Osteocyte (in vitro differentiated cells): ENCODE results near the gene SORD. TPM values are rescaled to one million over a fixed set of nuclear protein-coding genes. Genes with fewer than 3 reads are reported as not detected.
"Not testable (repeated sequence)": the region's sequence is repeated elsewhere in the genome, so short reads cannot be mapped to it uniquely, and the experiment has no call there.

Source experiments
- DNase-seq: peaks from one replicate; pipeline ENCODE4 v3.0.0; 2021; ENCODE audit warnings: mixed read lengths; ENCODE audit not compliant: unreplicated experiment; ENCODE audit errors: extremely low spot score
- H3K27ac Mint-ChIP-seq: one replicate; pipeline ENCODE4 v1.8.0; 2021; ENCODE audit warnings: mild to moderate bottlenecking, mixed read lengths; ENCODE audit not compliant: unreplicated experiment
- H3K27me3 Mint-ChIP-seq: one replicate; pipeline ENCODE4 v1.8.0; 2021; ENCODE audit warnings: mixed read lengths; ENCODE audit not compliant: unreplicated experiment
- H3K36me3 Mint-ChIP-seq: one replicate; pipeline ENCODE4 v1.8.0; 2021; ENCODE audit warnings: mixed read lengths; ENCODE audit not compliant: unreplicated experiment
- H3K4me1 Mint-ChIP-seq: one replicate; pipeline ENCODE4 v1.8.0; 2021; ENCODE audit warnings: mixed read lengths; ENCODE audit not compliant: unreplicated experiment
- H3K4me3 Mint-ChIP-seq: one replicate; pipeline ENCODE4 v1.8.0; 2021; ENCODE audit warnings: mild to moderate bottlenecking, moderate library complexity, mixed read lengths; ENCODE audit not compliant: unreplicated experiment
- H3K9me3 Mint-ChIP-seq: one replicate; pipeline ENCODE4 v1.8.0; 2021; ENCODE audit warnings: mixed read lengths; ENCODE audit not compliant: unreplicated experiment
- total RNA-seq: library from RNA; stranded (reverse); gene quantifications from 2 replicates; pipeline ENCODE4 v1.2.1, GENCODE V29; 2021
- TF ChIP-seq, protein P1 (sequence below): fragments of 200-600 bp; sonication (generic); IDR thresholded peaks from 2 replicates; pipeline ENCODE4 v1.5.0; 2021; ENCODE audit warnings: antibody characterized with exemption, mild to moderate bottlenecking, moderate library complexity

The SORD gene
- total RNA-seq, 1 donor from 2014 or later: 9.8 TPM

DNA sequence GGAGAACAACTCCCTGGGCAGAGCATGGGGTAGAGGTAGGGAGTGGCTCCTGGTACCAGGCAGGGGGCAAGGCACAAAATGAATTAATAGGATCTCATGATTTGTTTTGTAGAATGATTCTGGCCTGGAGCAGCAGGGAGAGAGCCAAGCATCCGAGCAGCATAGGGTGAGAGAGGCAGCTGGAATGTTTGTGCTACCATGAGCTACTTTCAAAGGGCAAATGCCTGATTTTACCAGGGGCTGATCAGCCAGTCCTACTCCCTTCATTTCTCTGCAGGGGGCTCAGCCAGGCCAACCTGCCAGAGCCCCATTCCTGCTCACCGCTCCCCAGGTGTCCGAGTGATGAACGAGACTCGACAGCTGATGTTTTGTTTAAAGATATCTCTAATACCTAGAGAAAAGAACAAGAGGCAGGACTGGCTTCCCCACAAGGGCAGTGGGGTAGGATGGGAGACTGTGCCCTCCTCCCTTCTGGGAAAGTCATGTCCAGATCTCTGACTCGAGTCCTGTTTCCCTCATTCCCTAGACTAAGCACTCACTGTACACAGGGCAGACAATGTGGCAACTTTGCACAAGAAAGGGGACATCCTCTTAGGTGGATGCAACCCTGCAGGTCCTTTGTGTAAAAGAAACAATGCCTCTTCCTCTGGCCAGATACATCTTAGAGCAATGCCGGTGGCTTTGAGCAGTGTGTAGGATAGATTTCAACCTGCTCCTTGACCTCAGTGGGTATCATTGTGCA lies 78.1 kb downstream of the SORD start:
- DNase-seq: no peak
- TF ChIP-seq, protein P1, sequence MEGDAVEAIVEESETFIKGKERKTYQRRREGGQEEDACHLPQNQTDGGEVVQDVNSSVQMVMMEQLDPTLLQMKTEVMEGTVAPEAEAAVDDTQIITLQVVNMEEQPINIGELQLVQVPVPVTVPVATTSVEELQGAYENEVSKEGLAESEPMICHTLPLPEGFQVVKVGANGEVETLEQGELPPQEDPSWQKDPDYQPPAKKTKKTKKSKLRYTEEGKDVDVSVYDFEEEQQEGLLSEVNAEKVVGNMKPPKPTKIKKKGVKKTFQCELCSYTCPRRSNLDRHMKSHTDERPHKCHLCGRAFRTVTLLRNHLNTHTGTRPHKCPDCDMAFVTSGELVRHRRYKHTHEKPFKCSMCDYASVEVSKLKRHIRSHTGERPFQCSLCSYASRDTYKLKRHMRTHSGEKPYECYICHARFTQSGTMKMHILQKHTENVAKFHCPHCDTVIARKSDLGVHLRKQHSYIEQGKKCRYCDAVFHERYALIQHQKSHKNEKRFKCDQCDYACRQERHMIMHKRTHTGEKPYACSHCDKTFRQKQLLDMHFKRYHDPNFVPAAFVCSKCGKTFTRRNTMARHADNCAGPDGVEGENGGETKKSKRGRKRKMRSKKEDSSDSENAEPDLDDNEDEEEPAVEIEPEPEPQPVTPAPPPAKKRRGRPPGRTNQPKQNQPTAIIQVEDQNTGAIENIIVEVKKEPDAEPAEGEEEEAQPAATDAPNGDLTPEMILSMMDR: no peak
- no peak overlapping the region for H3K27ac Mint-ChIP-seq
- H3K9me3 Mint-ChIP-seq: no peaks in the 10 kb centered on the region
- H3K4me3 Mint-ChIP-seq: no peak overlapping the region
- no peaks in the 10 kb centered on the region for H3K4me1 Mint-ChIP-seq
- H3K27me3 Mint-ChIP-seq: peaks cover 21% of the 10 kb centered on the region
- no peaks in the 10 kb centered on the region for H3K36me3 Mint-ChIP-seq

DNA sequence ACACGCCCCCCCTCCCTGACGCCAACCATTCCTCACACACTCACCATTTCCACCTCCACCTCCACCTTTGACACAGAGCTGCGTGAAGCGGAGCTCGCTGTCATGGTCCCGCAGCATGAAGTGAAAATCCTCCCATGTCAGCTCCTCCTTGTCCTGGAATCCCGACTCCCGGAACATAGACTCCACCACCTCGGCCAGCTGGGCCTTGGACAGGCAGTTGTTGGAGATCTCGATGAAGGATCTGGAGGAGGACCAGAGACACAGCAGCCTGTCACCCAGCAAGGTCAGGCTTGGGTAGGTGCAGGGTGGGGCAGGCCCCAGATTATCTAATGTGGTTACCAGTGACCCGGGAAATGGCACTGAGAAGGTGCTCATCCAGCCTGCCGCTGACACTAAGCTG lies 78.8 kb downstream of the SORD start:
- no peaks in the 10 kb centered on the region for H3K4me1 Mint-ChIP-seq
- no peak overlapping the region for H3K27ac Mint-ChIP-seq
- no peaks in the 10 kb centered on the region for H3K36me3 Mint-ChIP-seq
- no peak for DNase-seq
- H3K27me3 Mint-ChIP-seq: peaks cover 19% of the 10 kb centered on the region
- H3K9me3 Mint-ChIP-seq: no peaks in the 10 kb centered on the region
- H3K4me3 Mint-ChIP-seq: no peak overlapping the region
- TF ChIP-seq, protein P1: no peak

DNA sequence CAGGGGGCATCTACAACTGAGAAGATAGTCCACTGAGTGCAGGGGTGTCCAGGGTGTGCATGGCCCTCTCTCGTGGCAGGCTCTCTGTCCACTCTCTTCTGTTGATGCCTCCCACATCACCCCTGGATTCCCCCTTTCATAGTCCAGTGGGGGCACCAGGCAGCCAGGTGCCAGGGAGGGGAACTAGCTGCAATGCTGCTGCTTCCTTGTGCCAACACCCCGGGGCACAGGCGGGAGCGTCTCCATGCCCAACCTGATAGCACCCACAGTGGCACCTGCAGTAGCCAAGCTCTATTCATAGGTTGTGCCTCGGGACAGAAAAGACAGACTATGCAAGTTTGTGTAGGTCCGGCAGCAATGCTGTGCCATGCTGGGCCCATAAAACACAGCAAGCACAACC lies 79.2 kb downstream of the SORD start:
- no peak for DNase-seq
- Mint-ChIP-seq H3K27me3 (peaks cover 18% of the 10 kb centered on the region), H3K4me3 (no peak overlapping the region), H3K4me1 (no peaks in the 10 kb centered on the region), H3K27ac (no peak overlapping the region), H3K36me3 (no peaks in the 10 kb centered on the region), H3K9me3 (no peaks in the 10 kb centered on the region)
- TF ChIP-seq, protein P1: no peak

DNA sequence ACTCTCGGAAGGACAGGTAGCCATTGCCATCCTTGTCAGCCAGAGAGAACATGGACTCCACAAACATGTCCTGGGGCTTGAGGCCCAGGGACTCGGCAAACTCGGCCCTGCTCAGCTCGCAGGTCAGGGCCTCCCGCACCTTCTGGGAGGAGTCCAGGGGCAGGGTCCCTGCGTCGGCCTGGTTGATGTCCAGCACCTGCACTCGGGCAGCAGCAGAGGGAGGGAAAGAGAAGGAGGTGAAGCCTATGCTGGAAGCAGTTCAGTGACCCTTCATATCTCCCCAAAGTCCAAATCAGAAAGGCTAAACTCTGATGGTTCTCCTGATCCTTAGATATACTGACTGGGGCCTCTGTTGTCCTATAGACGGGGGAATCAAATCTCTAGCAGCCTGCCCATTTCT lies 81.2 kb downstream of the SORD start:
- not testable (repeated sequence) for DNase-seq, H3K36me3 Mint-ChIP-seq, H3K4me3 Mint-ChIP-seq, H3K9me3 Mint-ChIP-seq, H3K27ac Mint-ChIP-seq, H3K4me1 Mint-ChIP-seq
- peaks cover 18% of the 10 kb centered on the region for H3K27me3 Mint-ChIP-seq

DNA sequence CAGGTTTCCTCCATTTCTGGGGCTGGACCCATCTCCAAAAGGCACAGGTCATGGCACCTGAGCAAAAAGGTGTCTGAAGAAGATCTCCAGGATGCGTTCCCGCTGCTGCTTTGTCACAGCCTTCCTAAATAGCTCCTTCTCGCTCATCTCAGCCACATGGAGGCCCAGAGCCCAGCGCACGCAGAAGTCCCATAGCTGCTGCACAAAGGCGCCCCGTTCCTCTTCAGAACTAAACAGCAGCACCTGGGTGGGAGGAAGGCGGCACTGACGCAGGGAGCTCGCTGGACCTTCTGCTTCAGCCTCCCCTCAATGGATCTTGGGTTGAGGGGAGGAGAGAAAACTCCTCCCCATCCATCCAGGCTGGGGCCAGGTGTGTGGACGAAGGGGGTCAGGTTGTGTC lies 82.6 kb downstream of the SORD start:
- Mint-ChIP-seq H3K27ac (no peak overlapping the region), H3K4me1 (no peaks in the 10 kb centered on the region), H3K36me3 (no peaks in the 10 kb centered on the region), H3K4me3 (no peak overlapping the region), H3K27me3 (peaks cover 30% of the 10 kb centered on the region), H3K9me3 (no peaks in the 10 kb centered on the region)
- no peak for DNase-seq
- TF ChIP-seq, protein P1: no peak
